Osteocyte (in vitro differentiated cells): ENCODE measurements around the gene GBGT1. TPM values are rescaled to one million over a fixed set of nuclear protein-coding genes. Genes with fewer than 3 reads are reported as not detected.

Experiments
- DNase-seq: peaks from one replicate; pipeline ENCODE4 v3.0.0; 2021; ENCODE audit warnings: mixed read lengths; ENCODE audit not compliant: unreplicated experiment; ENCODE audit errors: extremely low spot score
- H3K27ac Mint-ChIP-seq: one replicate; pipeline ENCODE4 v1.8.0; 2021; ENCODE audit warnings: mild to moderate bottlenecking, mixed read lengths; ENCODE audit not compliant: unreplicated experiment
- H3K27me3 Mint-ChIP-seq: one replicate; pipeline ENCODE4 v1.8.0; 2021; ENCODE audit warnings: mixed read lengths; ENCODE audit not compliant: unreplicated experiment
- H3K36me3 Mint-ChIP-seq: one replicate; pipeline ENCODE4 v1.8.0; 2021; ENCODE audit warnings: mixed read lengths; ENCODE audit not compliant: unreplicated experiment
- H3K4me1 Mint-ChIP-seq: one replicate; pipeline ENCODE4 v1.8.0; 2021; ENCODE audit warnings: mixed read lengths; ENCODE audit not compliant: unreplicated experiment
- H3K4me3 Mint-ChIP-seq: one replicate; pipeline ENCODE4 v1.8.0; 2021; ENCODE audit warnings: mild to moderate bottlenecking, moderate library complexity, mixed read lengths; ENCODE audit not compliant: unreplicated experiment
- H3K9me3 Mint-ChIP-seq: one replicate; pipeline ENCODE4 v1.8.0; 2021; ENCODE audit warnings: mixed read lengths; ENCODE audit not compliant: unreplicated experiment
- total RNA-seq: library from RNA; stranded (reverse); gene quantifications from 2 replicates; pipeline ENCODE4 v1.2.1, GENCODE V29; 2021
- TF ChIP-seq, protein P1 (sequence below): fragments of 200-600 bp; sonication (generic); IDR thresholded peaks from 2 replicates; pipeline ENCODE4 v1.5.0; 2021; ENCODE audit warnings: antibody characterized with exemption, mild to moderate bottlenecking, moderate library complexity

Gene GBGT1
- total RNA-seq, 1 donor from 2014 or later: 4.1 TPM

DNA sequence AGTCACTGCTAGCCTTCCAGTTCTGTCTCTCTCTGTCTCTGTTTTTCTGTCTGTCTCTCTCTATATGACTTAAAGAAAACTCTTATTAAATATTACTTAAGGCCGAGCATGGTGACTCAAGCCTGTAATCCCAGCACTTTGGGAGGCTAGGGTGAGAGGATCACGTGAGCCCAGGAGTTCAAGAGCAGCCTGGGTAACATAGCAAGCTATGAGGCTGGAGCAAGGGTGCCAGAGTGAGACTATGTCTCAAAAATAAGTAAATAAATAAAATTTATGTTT, 1.7 kb upstream of the GBGT1 start:
- Mint-ChIP-seq H3K4me3 (no peak overlapping the region), H3K27me3 (no peaks in the 10 kb centered on the region), H3K36me3 (no peaks in the 10 kb centered on the region), H3K4me1 (peaks cover 6% of the 10 kb centered on the region), H3K9me3 (no peaks in the 10 kb centered on the region), H3K27ac (no peak overlapping the region)
- no peak for DNase-seq
- TF ChIP-seq, protein P1, sequence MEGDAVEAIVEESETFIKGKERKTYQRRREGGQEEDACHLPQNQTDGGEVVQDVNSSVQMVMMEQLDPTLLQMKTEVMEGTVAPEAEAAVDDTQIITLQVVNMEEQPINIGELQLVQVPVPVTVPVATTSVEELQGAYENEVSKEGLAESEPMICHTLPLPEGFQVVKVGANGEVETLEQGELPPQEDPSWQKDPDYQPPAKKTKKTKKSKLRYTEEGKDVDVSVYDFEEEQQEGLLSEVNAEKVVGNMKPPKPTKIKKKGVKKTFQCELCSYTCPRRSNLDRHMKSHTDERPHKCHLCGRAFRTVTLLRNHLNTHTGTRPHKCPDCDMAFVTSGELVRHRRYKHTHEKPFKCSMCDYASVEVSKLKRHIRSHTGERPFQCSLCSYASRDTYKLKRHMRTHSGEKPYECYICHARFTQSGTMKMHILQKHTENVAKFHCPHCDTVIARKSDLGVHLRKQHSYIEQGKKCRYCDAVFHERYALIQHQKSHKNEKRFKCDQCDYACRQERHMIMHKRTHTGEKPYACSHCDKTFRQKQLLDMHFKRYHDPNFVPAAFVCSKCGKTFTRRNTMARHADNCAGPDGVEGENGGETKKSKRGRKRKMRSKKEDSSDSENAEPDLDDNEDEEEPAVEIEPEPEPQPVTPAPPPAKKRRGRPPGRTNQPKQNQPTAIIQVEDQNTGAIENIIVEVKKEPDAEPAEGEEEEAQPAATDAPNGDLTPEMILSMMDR: no peak

DNA sequence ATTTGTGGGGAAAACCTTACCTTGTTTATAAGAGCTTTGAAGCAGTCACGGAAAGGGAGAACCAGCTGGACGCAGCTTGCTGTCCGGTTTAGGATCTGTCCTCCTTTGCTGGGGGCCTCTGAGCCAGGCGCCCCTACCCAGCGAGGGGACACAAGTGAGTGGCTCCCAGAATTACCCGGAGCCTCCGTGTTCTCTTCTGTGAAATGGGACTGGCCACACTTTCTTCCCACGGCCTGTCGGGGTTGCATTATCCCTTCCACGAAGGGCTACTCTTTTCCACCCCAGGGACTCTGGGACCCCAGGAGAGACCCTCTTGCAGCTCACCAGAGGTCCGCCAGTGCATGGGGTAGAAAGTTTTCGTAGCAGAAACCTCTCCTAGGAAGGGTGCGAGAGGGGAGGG, 477 bp upstream of the GBGT1 start:
- DNase-seq: no peak
- Mint-ChIP-seq H3K4me3 (peak overlapping the region; percentile 29), H3K9me3 (no peaks in the 10 kb centered on the region), H3K36me3 (no peaks in the 10 kb centered on the region), H3K27me3 (no peaks in the 10 kb centered on the region), H3K4me1 (peaks cover 6% of the 10 kb centered on the region), H3K27ac (no peak overlapping the region)
- TF ChIP-seq, protein P1: no peak

DNA sequence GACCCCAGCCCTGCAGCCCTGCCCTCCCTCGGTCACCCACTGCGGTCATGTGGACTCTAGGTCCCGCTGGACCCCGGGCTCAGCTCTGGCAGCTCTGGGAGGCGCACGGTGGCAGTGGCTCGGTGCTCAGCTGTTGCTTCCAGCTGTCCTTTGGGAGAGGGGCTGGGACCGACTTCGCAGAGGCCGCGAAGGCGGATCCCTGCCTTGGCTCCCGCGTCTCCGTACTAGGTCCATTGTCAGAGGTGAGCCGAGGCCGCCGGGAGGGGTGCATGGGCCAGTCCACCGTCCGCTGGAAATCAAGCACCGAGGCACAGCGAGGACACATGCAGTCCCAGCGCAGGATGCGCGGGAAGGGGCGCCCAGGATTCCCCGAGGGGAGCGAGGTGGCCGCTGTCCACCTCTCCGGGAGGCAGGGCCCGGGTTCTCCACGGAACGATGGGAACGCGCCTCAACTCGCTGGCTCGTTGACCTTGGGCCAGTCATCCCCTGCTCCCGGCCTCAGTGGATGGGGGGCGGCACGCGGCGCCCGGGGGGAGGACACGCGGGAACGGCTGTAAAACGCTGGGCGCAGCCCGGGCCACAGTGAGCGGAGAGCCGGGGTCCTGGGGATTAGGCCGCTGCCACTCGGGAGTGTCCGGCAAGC, 732 bp downstream of the GBGT1 start:
- DNase-seq: no peak
- H3K36me3 Mint-ChIP-seq: no peaks in the 10 kb centered on the region
- H3K27me3 Mint-ChIP-seq: no peaks in the 10 kb centered on the region
- H3K4me3 Mint-ChIP-seq: peak overlapping the region; percentile 18
- no peak overlapping the region for H3K27ac Mint-ChIP-seq
- H3K9me3 Mint-ChIP-seq: no peaks in the 10 kb centered on the region
- TF ChIP-seq, protein P1: no peak
- peaks cover 6% of the 10 kb centered on the region for H3K4me1 Mint-ChIP-seq

DNA sequence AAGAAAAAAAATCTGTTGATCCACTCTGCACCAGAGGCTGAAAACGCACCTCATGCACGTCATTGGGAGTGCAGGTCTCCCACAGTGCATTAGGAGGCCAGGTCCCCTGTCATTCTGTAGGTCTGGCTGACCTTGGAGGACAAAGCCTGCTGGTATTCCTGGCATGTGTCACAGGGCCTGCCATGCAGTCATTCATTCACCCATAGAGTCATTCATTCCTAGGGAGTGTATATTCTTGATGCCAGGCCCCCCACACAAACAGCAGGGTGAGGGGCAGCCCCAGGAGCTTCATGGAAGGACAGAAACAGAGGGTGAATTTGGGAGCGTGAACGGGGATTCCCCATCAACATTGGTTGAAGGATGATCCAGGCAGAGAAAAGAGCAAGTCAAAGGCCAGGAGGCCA, 2.2 kb downstream of the GBGT1 start:
- no peak overlapping the region for H3K27ac Mint-ChIP-seq
- DNase-seq: no peak

DNA sequence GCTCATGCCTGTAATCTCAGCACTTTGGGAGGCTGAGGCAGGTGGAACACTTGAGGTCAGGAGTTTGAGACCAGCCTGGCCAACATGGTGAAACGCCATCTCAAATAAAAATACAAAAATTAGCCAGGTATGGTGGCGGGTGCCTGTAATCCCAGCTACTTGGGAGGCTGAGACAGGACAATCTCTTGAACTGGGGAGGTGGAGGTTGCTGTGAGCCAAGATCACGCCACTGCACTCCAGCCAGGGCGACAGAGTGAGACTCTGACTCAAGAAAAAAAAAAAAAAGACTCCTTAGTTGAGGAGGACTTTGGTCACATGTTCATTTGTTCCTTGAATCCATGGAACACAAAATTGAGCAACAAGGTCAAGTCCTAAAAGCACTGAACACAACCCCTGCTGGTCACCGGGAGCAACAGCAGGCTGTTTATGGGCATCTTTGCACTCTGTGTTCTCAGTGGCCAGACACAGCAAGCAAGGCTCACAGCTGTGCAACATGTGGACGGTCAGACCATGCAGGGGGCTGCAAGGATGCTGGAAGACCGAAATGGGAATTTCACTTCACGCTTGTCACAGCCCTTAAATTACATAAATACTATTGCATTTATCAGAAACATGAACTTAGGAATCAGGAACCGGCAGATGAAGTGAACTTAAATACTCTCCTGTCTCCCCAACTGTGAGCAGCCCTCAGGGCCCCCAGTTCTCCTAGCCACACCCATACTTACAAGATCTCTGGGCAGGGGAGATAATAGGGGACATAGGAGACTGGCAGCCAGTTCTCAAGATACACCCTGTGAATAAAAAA, 2.8 kb downstream of the GBGT1 start:
- no peaks in the 10 kb centered on the region for H3K27me3 Mint-ChIP-seq
- DNase-seq: peak; percentile 84
- TF ChIP-seq, protein P1: peak; percentile 64
- no peak overlapping the region for H3K27ac Mint-ChIP-seq
- H3K9me3 Mint-ChIP-seq: no peaks in the 10 kb centered on the region
- no peak overlapping the region for H3K4me3 Mint-ChIP-seq
- H3K36me3 Mint-ChIP-seq: no peaks in the 10 kb centered on the region
- peaks cover 6% of the 10 kb centered on the region for H3K4me1 Mint-ChIP-seq

More for the DNA sequence above, 2.2 kb downstream of the GBGT1 start:
- Mint-ChIP-seq H3K4me1 (peaks cover 6% of the 10 kb centered on the region), H3K9me3 (no peaks in the 10 kb centered on the region), H3K36me3 (no peaks in the 10 kb centered on the region), H3K4me3 (no peak overlapping the region), H3K27me3 (no peaks in the 10 kb centered on the region)
- TF ChIP-seq, protein P1: no peak
